ENCODE results near the gene FOXQ1. TPM values are rescaled to one million over a fixed set of nuclear protein-coding genes. Genes with fewer than 3 reads are reported as not detected.
A peak's percentile ranks its signal among the peaks of the same experiment; 100 is the strongest.

The FOXQ1 gene
- total and polyA plus RNA-seq, 4 donors = 1.5 to 22.9 (median 6.9) TPM

DNA sequence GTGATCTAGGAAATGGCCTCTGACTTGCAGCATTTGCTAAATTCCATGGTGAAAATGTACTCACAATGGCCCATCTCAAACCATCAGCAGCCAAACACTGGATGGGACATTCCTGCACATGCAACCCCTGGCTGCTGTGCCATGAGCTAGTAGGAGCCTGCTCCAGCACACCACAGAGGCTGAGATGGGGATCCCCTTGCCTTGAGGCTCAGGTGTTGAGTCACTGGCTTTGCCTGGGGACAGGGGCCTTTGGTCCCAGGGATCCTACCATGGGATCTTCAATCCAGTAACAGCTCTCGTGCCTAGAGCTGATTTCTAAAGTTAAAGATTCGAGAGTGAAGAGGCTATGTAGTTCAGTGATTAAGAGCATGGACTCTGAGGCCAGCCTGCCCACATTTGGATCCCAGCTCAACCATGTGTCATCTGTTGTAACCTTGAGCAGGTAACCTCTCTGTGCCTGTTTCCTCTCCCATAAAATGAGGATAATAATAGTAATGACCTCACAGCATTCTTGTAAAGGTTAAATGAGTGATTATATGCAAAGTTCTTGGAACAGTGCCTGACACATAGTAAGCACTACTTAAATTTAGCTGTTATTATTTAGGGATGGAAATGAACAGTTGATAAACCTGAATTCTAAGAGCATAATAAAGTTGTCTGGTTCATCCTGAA lies 16.4 kb downstream of the FOXQ1 start:
- H3K4me3 ChIP-seq = no peak overlapping the region
- no peak for DNase-seq
- no peak overlapping the region for H3K9ac ChIP-seq (ENCODE audit: insufficient read depth in 1 of 2, low read length in 2 of 2)
- TF ChIP-seq, protein P1, sequence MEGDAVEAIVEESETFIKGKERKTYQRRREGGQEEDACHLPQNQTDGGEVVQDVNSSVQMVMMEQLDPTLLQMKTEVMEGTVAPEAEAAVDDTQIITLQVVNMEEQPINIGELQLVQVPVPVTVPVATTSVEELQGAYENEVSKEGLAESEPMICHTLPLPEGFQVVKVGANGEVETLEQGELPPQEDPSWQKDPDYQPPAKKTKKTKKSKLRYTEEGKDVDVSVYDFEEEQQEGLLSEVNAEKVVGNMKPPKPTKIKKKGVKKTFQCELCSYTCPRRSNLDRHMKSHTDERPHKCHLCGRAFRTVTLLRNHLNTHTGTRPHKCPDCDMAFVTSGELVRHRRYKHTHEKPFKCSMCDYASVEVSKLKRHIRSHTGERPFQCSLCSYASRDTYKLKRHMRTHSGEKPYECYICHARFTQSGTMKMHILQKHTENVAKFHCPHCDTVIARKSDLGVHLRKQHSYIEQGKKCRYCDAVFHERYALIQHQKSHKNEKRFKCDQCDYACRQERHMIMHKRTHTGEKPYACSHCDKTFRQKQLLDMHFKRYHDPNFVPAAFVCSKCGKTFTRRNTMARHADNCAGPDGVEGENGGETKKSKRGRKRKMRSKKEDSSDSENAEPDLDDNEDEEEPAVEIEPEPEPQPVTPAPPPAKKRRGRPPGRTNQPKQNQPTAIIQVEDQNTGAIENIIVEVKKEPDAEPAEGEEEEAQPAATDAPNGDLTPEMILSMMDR (IDR thresholded peaks at IDR 0.05; ENCODE audit: control extremely low read depth, extremely low read depth) = no peak
- H3K27ac ChIP-seq (ENCODE audit: low read depth in 1 of 2, low read length in 1 of 2) = no peak overlapping the region
- no peaks in the 10 kb centered on the region for H3K9me3 ChIP-seq (ENCODE audit: control insufficient read depth in 4 of 4, insufficient read depth in 3 of 4, low read length in 3 of 4)
- peaks cover 0 to 53% (median 30%) of the 10 kb centered on the region in 5 donors for H3K4me1 ChIP-seq (ENCODE audit: control insufficient read depth in 5 of 5, insufficient read depth in 5 of 5, low read length in 5 of 5)
- 86 to 93% methylated on average over 2 of the region's 2 CpGs for WGBS, 2 donors
- no peak for ATAC-seq (ENCODE audit: insufficient read depth, low FRiP score)
- H3K27me3 ChIP-seq (ENCODE audit: control insufficient read depth in 3 of 3, insufficient read depth in 3 of 3, low read length in 2 of 3) = no peaks in the 10 kb centered on the region
- H3K36me3 ChIP-seq (ENCODE audit: control insufficient read depth in 4 of 4, insufficient read depth in 4 of 4, low read length in 4 of 4) = no peaks in the 10 kb centered on the region

DNA sequence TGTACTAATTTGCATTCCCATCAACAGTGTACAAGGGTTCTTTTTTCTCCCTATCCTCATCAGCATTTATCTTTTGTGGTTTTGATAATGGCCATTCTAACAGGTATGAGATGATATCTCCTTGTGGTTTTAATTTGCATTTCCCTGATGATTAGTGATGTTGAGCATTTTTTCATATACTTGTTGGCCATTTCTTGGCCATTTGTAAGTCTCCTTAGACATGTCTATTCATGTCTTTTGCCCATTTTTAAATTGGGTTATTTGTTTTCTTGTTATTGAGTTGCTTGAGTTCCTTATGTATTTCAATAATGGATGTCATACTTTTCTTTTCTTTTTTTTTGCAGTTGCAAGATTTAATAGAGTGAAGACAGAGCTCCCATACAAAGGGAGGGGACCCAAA lies 17.8 kb downstream of the FOXQ1 start:
- H3K9ac ChIP-seq (ENCODE audit: insufficient read depth in 1 of 2, low read length in 2 of 2) = no peak overlapping the region
- H3K4me3 ChIP-seq = no peak overlapping the region
- peaks cover 0 to 53% (median 23%) of the 10 kb centered on the region in 5 donors for H3K4me1 ChIP-seq (ENCODE audit: control insufficient read depth in 5 of 5, insufficient read depth in 5 of 5, low read length in 5 of 5)
- ATAC-seq (ENCODE audit: insufficient read depth, low FRiP score) (no peak), DNase-seq (no peak)
- TF ChIP-seq, protein P1 (IDR thresholded peaks at IDR 0.05; ENCODE audit: control extremely low read depth, extremely low read depth) = no peak
- no peaks in the 10 kb centered on the region for H3K9me3 ChIP-seq (ENCODE audit: control insufficient read depth in 4 of 4, insufficient read depth in 3 of 4, low read length in 3 of 4)
- H3K27me3 ChIP-seq (ENCODE audit: control insufficient read depth in 3 of 3, insufficient read depth in 3 of 3, low read length in 2 of 3) = no peaks in the 10 kb centered on the region
- H3K27ac ChIP-seq (ENCODE audit: low read depth in 1 of 2, low read length in 1 of 2) = no peak overlapping the region
- no peaks in the 10 kb centered on the region for H3K36me3 ChIP-seq (ENCODE audit: control insufficient read depth in 4 of 4, insufficient read depth in 4 of 4, low read length in 4 of 4)

DNA sequence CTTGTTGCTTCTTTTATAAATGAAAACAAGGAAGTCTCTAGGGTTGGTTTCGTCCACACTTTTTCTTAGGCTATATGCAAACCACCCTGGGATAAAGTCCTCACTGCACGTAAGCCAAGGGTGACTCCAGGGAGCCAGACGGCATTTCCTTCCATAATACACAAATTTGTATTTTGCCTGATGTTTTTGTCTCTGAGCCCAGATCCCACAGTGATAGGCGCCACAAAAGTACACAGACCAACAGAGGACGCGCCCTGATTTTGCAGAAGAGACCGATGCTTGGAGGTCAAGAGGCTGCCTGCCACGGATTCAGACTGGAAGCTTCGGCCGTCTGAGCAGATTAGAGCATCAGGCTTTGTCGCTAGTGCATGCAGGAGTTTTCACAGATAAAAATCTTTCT lies 22.8 kb downstream of the FOXQ1 start:
- H3K4me3 ChIP-seq = no peak overlapping the region
- H3K4me1 ChIP-seq (ENCODE audit: control insufficient read depth in 5 of 5, insufficient read depth in 5 of 5, low read length in 5 of 5) = peaks cover 0 to 44% (median 17%) of the 10 kb centered on the region in 5 donors
- peaks cover 0 to 2% (median 0%) of the 10 kb centered on the region in 3 donors for H3K27me3 ChIP-seq (ENCODE audit: control insufficient read depth in 3 of 3, insufficient read depth in 3 of 3, low read length in 2 of 3)
- no peaks in the 10 kb centered on the region for H3K36me3 ChIP-seq (ENCODE audit: control insufficient read depth in 4 of 4, insufficient read depth in 4 of 4, low read length in 4 of 4)
- H3K9me3 ChIP-seq (ENCODE audit: control insufficient read depth in 4 of 4, insufficient read depth in 3 of 4, low read length in 3 of 4) = no peaks in the 10 kb centered on the region
- H3K9ac ChIP-seq (ENCODE audit: insufficient read depth in 1 of 2, low read length in 2 of 2) = peak overlapping the region in 1 of 2 donors; percentile 34
- ATAC-seq (ENCODE audit: insufficient read depth, low FRiP score) (no peak), DNase-seq (peak in 2 of 3 donors; percentile 60 to 64)
- no peak overlapping the region for H3K27ac ChIP-seq (ENCODE audit: low read depth in 1 of 2, low read length in 1 of 2)
- WGBS, 2 donors = 49 to 56% methylated on average over 11 of the region's 11 CpGs
- TF ChIP-seq, protein P1 (IDR thresholded peaks at IDR 0.05; ENCODE audit: control extremely low read depth, extremely low read depth) = no peak
